ENCODE results near the gene IL20RB. TPM values are rescaled to one million over a fixed set of nuclear protein-coding genes. Genes with fewer than 3 reads are reported as not detected.
"Not testable (repeated sequence)": the region's sequence is repeated elsewhere in the genome, so short reads cannot be mapped to it uniquely, and the experiment has no call there.

Gene IL20RB
- polyA plus RNA-seq, 1 donor = 0.72 TPM

- no peaks in the 10 kb centered on the region for H3K27me3 ChIP-seq (ENCODE audit: control insufficient read depth, insufficient read depth, low read length)
- peaks cover 15% of the 10 kb centered on the region for H3K4me1 ChIP-seq (ENCODE audit: control insufficient read depth, insufficient read depth, low read length)
- WGBS (ENCODE audit: insufficient coverage, low lambda C conversion rate) = no CpG with 5 or more reads among the region's 4 CpGs
- H3K4me3 ChIP-seq (ENCODE audit: low read length) = no peak overlapping the region
- peak; percentile 64 to 68 for DNase-seq
- peaks cover 3% of the 10 kb centered on the region for H3K9me3 ChIP-seq (ENCODE audit: control insufficient read depth, low read depth, low read length)
- H3K36me3 ChIP-seq (ENCODE audit: control insufficient read depth, insufficient read depth, low read length) = no peaks in the 10 kb centered on the region
- peak overlapping the region; percentile 56 for H3K27ac ChIP-seq (ENCODE audit: low read length)
These were observed 24.8 kb downstream of the IL20RB start for GRCh38 chr3:136982520-136983138.

GRCh38 chr3:136984837-136985236, 27.1 kb downstream of the IL20RB start:
- Histone ChIP-seq H3K27ac (ENCODE audit: low read length) (no peak overlapping the region), H3K36me3 (ENCODE audit: control insufficient read depth, insufficient read depth, low read length) (no peaks in the 10 kb centered on the region), H3K9me3 (ENCODE audit: control insufficient read depth, low read depth, low read length) (peaks cover 5% of the 10 kb centered on the region), H3K4me3 (ENCODE audit: low read length) (no peak overlapping the region), H3K27me3 (ENCODE audit: control insufficient read depth, insufficient read depth, low read length) (no peaks in the 10 kb centered on the region), H3K4me1 (ENCODE audit: control insufficient read depth, insufficient read depth, low read length) (peaks cover 22% of the 10 kb centered on the region)
- peak; percentile 74 to 75 for DNase-seq
- no CpG with 5 or more reads among the region's 3 CpGs for WGBS (ENCODE audit: insufficient coverage, low lambda C conversion rate)

DNA sequence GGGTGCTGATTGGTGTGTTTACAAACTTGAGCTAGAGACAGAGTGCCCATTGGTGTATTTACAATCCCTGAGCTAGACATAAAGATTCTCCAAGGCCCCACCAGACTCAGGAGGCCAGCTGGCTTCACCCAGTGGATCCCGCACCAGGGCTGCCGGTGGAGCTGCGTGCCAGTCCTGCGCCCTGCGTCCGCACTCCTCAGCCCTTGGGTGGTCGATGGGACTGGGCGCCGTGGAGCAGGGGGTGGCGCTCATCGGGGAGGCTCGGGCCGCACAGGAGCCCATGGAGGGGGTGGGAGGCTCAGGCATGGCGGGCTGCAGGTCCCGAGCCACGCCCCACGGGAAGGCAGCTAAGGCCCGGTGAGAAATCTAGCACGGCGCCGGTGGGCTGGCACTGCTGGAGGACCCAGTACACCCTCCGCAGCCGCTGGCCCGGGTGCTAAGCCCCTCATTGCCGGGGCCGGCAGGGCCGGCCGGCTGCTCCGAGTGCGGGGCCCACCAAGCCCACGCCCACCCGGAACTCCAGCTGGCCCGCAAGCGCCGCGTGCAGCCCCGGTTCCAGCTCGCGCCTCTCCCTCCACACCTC, 29.7 kb downstream of the IL20RB start:
- H3K9me3 ChIP-seq (ENCODE audit: control insufficient read depth, low read depth, low read length); H3K4me3 ChIP-seq (ENCODE audit: low read length); DNase-seq; H3K27me3 ChIP-seq (ENCODE audit: control insufficient read depth, insufficient read depth, low read length); H3K27ac ChIP-seq (ENCODE audit: low read length); H3K36me3 ChIP-seq (ENCODE audit: control insufficient read depth, insufficient read depth, low read length): not testable (repeated sequence)
- H3K4me1 ChIP-seq (ENCODE audit: control insufficient read depth, insufficient read depth, low read length) = peaks cover 18% of the 10 kb centered on the region
- no CpG with 5 or more reads among the region's 39 CpGs for WGBS (ENCODE audit: insufficient coverage, low lambda C conversion rate)

GRCh38 chr3:136988651-136989050, 30.9 kb downstream of the IL20RB start:
- 80% methylated on average over 1 of the region's 2 CpGs for WGBS (ENCODE audit: insufficient coverage, low lambda C conversion rate)
- DNase-seq = no peak
- Histone ChIP-seq H3K27ac (ENCODE audit: low read length) (no peak overlapping the region), H3K36me3 (ENCODE audit: control insufficient read depth, insufficient read depth, low read length) (no peaks in the 10 kb centered on the region), H3K27me3 (ENCODE audit: control insufficient read depth, insufficient read depth, low read length) (no peaks in the 10 kb centered on the region), H3K4me3 (ENCODE audit: low read length) (no peak overlapping the region), H3K4me1 (ENCODE audit: control insufficient read depth, insufficient read depth, low read length) (peaks cover 18% of the 10 kb centered on the region), H3K9me3 (ENCODE audit: control insufficient read depth, low read depth, low read length) (peaks cover 5% of the 10 kb centered on the region)

DNA sequence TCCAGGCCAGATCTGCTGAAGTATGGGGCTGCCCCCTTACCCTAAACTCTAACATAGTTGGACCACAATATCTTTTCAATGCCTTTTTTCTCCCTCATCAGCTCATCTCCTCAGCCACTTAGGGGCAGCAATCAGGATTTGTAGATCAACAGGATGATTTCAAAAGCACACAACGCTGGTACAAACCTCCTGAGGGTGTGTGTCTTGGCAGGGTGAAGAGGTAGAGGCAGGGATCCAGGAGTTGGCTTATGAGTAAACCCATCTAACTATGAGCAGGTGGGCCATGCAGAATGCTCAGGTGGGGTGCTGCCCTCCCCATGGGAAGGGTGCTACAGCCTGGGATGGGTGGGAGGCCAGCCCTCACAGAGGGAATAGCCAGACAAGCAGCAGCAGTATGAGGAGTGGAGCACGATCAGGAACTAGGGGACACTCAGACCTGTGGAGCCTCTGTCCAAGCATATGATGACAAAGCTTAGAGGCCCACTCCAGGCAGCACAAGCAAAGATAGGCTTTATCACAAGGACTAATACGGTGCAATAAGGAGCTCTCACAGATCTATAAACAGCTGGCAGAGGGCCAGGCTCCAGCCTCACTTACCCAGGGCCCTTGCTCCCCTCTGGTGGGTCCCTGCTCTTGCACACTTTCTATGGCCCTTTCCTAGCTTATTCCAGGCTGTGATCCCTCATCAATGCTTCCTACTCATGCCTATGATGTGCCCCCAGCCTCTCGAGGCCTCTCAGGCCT, 32.2 kb downstream of the IL20RB start:
- H3K27ac ChIP-seq (ENCODE audit: low read length) = peak overlapping the region; percentile 37
- H3K4me1 ChIP-seq (ENCODE audit: control insufficient read depth, insufficient read depth, low read length) = peaks cover 13% of the 10 kb centered on the region
- no CpG with 5 or more reads among the region's 4 CpGs for WGBS (ENCODE audit: insufficient coverage, low lambda C conversion rate)
- no peaks in the 10 kb centered on the region for H3K36me3 ChIP-seq (ENCODE audit: control insufficient read depth, insufficient read depth, low read length)
- peak; percentile 62 to 75 for DNase-seq
- peaks cover 5% of the 10 kb centered on the region for H3K9me3 ChIP-seq (ENCODE audit: control insufficient read depth, low read depth, low read length)
- no peak overlapping the region for H3K4me3 ChIP-seq (ENCODE audit: low read length)
- no peaks in the 10 kb centered on the region for H3K27me3 ChIP-seq (ENCODE audit: control insufficient read depth, insufficient read depth, low read length)

DNA sequence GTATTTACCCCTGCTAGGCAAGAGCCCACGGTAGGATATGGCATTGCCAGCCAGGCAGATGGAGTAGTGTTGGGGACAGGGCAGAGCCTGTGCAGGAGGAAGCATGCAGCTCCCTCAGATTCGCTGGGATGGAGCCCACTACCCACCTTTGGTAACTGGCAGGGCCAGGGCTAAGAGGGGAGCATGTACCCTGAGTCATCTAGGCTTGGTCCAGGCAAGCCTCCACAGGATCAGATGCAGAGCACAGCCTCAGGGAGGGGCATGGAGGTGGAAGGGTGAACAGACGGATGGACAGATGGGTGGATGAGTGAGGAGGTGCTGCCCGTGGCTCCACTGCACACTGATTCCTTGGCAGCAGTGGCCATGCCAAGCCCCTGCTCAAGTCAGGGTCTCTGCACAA, 33.0 kb downstream of the IL20RB start:
- WGBS (ENCODE audit: insufficient coverage, low lambda C conversion rate) = no CpG with 5 or more reads among the region's 4 CpGs
- DNase-seq = no peak
- no peaks in the 10 kb centered on the region for H3K27me3 ChIP-seq (ENCODE audit: control insufficient read depth, insufficient read depth, low read length)
- peaks cover 9% of the 10 kb centered on the region for H3K4me1 ChIP-seq (ENCODE audit: control insufficient read depth, insufficient read depth, low read length)
- no peak overlapping the region for H3K4me3 ChIP-seq (ENCODE audit: low read length)
- H3K27ac ChIP-seq (ENCODE audit: low read length) = no peak overlapping the region
- H3K9me3 ChIP-seq (ENCODE audit: control insufficient read depth, low read depth, low read length) = peaks cover 5% of the 10 kb centered on the region
- no peaks in the 10 kb centered on the region for H3K36me3 ChIP-seq (ENCODE audit: control insufficient read depth, insufficient read depth, low read length)

DNA sequence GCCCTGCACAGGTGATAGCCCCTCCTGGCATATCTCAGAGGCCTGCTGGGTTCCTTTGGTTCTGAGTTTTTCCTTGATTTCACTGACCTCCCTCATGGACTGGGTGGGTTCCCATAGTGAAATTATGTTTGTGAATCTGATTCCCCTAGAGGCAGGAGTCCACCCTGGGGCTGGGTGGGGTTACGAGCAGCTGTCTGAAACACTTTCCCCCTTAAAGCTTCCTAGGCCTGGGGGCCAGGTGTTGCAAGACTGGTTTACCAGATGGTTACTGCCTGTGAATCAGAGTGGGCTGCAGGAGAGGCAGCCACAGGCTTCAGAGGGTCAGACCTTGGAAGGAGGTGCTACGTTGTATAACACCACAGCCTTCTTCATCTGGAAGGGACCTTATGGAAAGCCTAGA, 34.3 kb downstream of the IL20RB start:
- no peak overlapping the region for H3K27ac ChIP-seq (ENCODE audit: low read length)
- no peak overlapping the region for H3K4me3 ChIP-seq (ENCODE audit: low read length)
- H3K36me3 ChIP-seq (ENCODE audit: control insufficient read depth, insufficient read depth, low read length) = no peaks in the 10 kb centered on the region
- no CpG with 5 or more reads among the region's 2 CpGs for WGBS (ENCODE audit: insufficient coverage, low lambda C conversion rate)
- H3K4me1 ChIP-seq (ENCODE audit: control insufficient read depth, insufficient read depth, low read length) = peaks cover 9% of the 10 kb centered on the region
- DNase-seq = no peak
- H3K27me3 ChIP-seq (ENCODE audit: control insufficient read depth, insufficient read depth, low read length) = no peaks in the 10 kb centered on the region
- peaks cover 5% of the 10 kb centered on the region for H3K9me3 ChIP-seq (ENCODE audit: control insufficient read depth, low read depth, low read length)

DNA sequence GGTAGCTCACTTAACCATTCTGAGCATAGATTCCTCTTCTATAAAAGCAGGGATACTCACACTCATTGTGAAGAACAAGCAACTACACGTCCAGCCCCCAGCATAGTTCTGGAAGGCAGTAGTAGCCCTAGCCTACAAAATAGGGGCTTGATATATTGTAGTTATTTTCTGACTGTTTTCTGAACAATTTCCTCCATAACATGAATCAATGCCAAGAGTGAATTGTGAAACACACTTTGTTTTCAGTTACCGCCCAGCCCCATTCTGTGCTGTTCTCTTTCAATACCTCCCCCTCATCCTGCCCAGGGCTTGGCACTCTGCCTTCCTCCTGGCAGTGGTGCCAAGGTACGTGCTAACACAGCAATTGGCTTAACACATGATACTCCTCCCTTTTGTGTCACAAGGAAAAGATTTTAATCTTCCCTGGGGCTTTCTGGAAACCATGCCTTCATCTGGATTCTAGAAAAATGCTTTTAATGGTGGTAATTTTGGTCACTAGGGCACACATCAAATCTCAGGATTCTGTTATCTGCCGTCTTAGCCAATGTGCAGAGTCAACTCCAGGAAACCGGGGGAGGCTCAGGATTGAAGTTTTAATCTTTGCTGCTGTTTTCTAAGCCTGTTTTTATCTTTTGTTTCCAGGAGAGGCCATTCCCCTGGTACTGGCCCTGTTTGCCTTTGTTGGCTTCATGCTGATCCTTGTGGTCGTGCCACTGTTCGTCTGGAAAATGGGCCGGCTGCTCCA, 37.2 kb downstream of the IL20RB start:
- WGBS (ENCODE audit: insufficient coverage, low lambda C conversion rate) = 40% methylated on average over 1 of the region's 8 CpGs
- H3K4me3 ChIP-seq (ENCODE audit: low read length) = no peak overlapping the region

GRCh38 chr3:136995652-136996051, 37.9 kb downstream of the IL20RB start:
- DNase-seq = no peak
- WGBS (ENCODE audit: insufficient coverage, low lambda C conversion rate) = no CpG with 5 or more reads among the region's 1 CpG
- Histone ChIP-seq H3K27ac (ENCODE audit: low read length) (no peak overlapping the region), H3K9me3 (ENCODE audit: control insufficient read depth, low read depth, low read length) (no peaks in the 10 kb centered on the region), H3K4me3 (ENCODE audit: low read length) (no peak overlapping the region), H3K27me3 (ENCODE audit: control insufficient read depth, insufficient read depth, low read length) (no peaks in the 10 kb centered on the region), H3K4me1 (ENCODE audit: control insufficient read depth, insufficient read depth, low read length) (no peaks in the 10 kb centered on the region), H3K36me3 (ENCODE audit: control insufficient read depth, insufficient read depth, low read length) (no peaks in the 10 kb centered on the region)

More for the DNA sequence above, 37.2 kb downstream of the IL20RB start:
- no peak for DNase-seq
- Histone ChIP-seq H3K36me3 (ENCODE audit: control insufficient read depth, insufficient read depth, low read length) (no peaks in the 10 kb centered on the region), H3K9me3 (ENCODE audit: control insufficient read depth, low read depth, low read length) (no peaks in the 10 kb centered on the region), H3K27ac (ENCODE audit: low read length) (no peak overlapping the region), H3K27me3 (ENCODE audit: control insufficient read depth, insufficient read depth, low read length) (no peaks in the 10 kb centered on the region), H3K4me1 (ENCODE audit: control insufficient read depth, insufficient read depth, low read length) (peaks cover under 1% of the 10 kb centered on the region)

- no peaks in the 10 kb centered on the region for H3K36me3 ChIP-seq (ENCODE audit: control insufficient read depth, insufficient read depth, low read length)
These were observed 42.3 kb downstream of the IL20RB start for GRCh38 chr3:137000039-137000438.

More at GRCh38 chr3:137000039-137000438, 42.3 kb downstream of the IL20RB start:
- Histone ChIP-seq H3K4me1 (ENCODE audit: control insufficient read depth, insufficient read depth, low read length) (no peaks in the 10 kb centered on the region), H3K4me3 (ENCODE audit: low read length) (no peak overlapping the region), H3K27ac (ENCODE audit: low read length) (no peak overlapping the region), H3K27me3 (ENCODE audit: control insufficient read depth, insufficient read depth, low read length) (no peaks in the 10 kb centered on the region), H3K9me3 (ENCODE audit: control insufficient read depth, low read depth, low read length) (no peaks in the 10 kb centered on the region)
- DNase-seq = no peak

Measured in large intestine (tissue), 3 donors.